Skeletal muscle cell (primary cell): Measurements from ENCODE around the gene KIT.

Experiments used
- DNase-seq: peaks from one replicate; pipeline ENCODE4 v3.0.0-alpha.2; 2010; ENCODE audit warnings: low read depth
- H3K4me3 ChIP-seq: 2 replicates; pipeline ENCODE4 v1.5.1; 2011; ENCODE audit warnings: low read depth, mild to moderate bottlenecking, control low read depth, low read length, moderate library complexity

KIT gene

GRCh38 chr4:54730581-54730980, 72.8 kb downstream of the KIT start:
- no peak for DNase-seq
- no peak overlapping the region for H3K4me3 ChIP-seq

- no peak for DNase-seq
- H3K4me3 ChIP-seq: no peak overlapping the region
Observed at GRCh38 chr4:54731552-54731951, 73.8 kb downstream of the KIT start.

GRCh38 chr4:54731976-54732375, 74.2 kb downstream of the KIT start:
- DNase-seq: no peak

GRCh38 chr4:54737421-54737820, 79.7 kb downstream of the KIT start:
- no peak overlapping the region for H3K4me3 ChIP-seq
- no peak for DNase-seq

More at GRCh38 chr4:54731976-54732375, 74.2 kb downstream of the KIT start:
- no peak overlapping the region for H3K4me3 ChIP-seq

- DNase-seq: no peak
- H3K4me3 ChIP-seq: no peak overlapping the region
Observed at GRCh38 chr4:54741202-54741601, 83.4 kb downstream of the KIT start.

GRCh38 chr4:54742636-54743399, 85.1 kb downstream of the KIT start:
- H3K4me3 ChIP-seq: no peak overlapping the region
- DNase-seq: no peak

- DNase-seq: no peak
- H3K4me3 ChIP-seq: no peak overlapping the region
Observed at GRCh38 chr4:54743562-54743961, 85.8 kb downstream of the KIT start.

GRCh38 chr4:54744487-54744886, 86.7 kb downstream of the KIT start:
- DNase-seq: no peak

GRCh38 chr4:54745031-54745770, 87.4 kb downstream of the KIT start:
- no peak for DNase-seq

More at GRCh38 chr4:54744487-54744886, 86.7 kb downstream of the KIT start:
- no peak overlapping the region for H3K4me3 ChIP-seq

GRCh38 chr4:54746218-54746617, 88.5 kb downstream of the KIT start:
- H3K4me3 ChIP-seq: no peak overlapping the region
- no peak for DNase-seq

More at GRCh38 chr4:54745031-54745770, 87.4 kb downstream of the KIT start:
- no peak overlapping the region for H3K4me3 ChIP-seq

GRCh38 chr4:54750341-54750740, 92.6 kb downstream of the KIT start:
- H3K4me3 ChIP-seq: no peak overlapping the region

GRCh38 chr4:54754394-54754793, 96.6 kb downstream of the KIT start:
- H3K4me3 ChIP-seq: no peak overlapping the region
- DNase-seq: no peak

More at GRCh38 chr4:54750341-54750740, 92.6 kb downstream of the KIT start:
- DNase-seq: no peak

- DNase-seq: no peak
- H3K4me3 ChIP-seq: no peak overlapping the region
Observed at GRCh38 chr4:54764476-54764875, 106.7 kb downstream of the KIT start.

- no peak overlapping the region for H3K4me3 ChIP-seq
- no peak for DNase-seq
Observed at GRCh38 chr4:54767376-54767775, 109.6 kb downstream of the KIT start.

GRCh38 chr4:54773022-54773421, 115.3 kb downstream of the KIT start:
- no peak for DNase-seq
- H3K4me3 ChIP-seq: no peak overlapping the region

- DNase-seq: no peak
- no peak overlapping the region for H3K4me3 ChIP-seq
Observed at GRCh38 chr4:54779036-54779435, 121.3 kb downstream of the KIT start.

- DNase-seq: no peak
- no peak overlapping the region for H3K4me3 ChIP-seq
Observed at GRCh38 chr4:54779476-54780148, 121.9 kb downstream of the KIT start.

- no peak overlapping the region for H3K4me3 ChIP-seq
- DNase-seq: no peak
Observed at GRCh38 chr4:54780149-54780495, 122.4 kb downstream of the KIT start.

- DNase-seq: no peak
- no peak overlapping the region for H3K4me3 ChIP-seq
Observed at GRCh38 chr4:54781756-54782155, 124.0 kb downstream of the KIT start.

GRCh38 chr4:54783402-54784110, 125.8 kb downstream of the KIT start:
- no peak for DNase-seq
- no peak overlapping the region for H3K4me3 ChIP-seq
